ENCODE results near the gene HOXB1.
"Not testable (repeated sequence)": the region's sequence is repeated elsewhere in the genome, so short reads cannot be mapped to it uniquely, and the experiment has no call there.

Gene HOXB1

DNA sequence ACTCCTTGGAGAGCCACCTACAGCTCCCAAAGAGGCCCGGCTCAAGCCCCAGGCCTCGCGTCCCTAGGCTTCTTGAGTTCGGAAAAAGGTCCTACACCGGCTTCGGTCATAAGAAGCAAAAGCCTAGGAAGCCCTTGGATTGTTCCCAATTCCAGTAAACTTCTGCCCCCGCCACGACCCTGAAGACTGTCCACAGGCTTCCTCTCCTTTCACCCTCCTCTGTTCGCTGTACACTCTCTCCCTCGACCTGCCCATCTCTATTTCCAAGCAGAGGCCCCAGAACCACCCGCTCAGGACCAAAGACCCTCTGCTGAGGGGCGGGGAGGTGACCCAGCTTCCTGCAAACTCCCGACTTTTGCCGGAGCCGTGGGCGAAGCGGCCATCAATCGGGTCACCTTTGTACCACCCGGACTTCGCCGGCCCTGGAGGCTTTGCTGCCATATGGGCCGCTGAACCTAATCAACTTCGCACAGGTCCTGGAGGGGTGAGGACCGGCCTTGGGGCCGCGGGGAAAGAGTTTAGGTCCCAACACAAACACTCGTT is 11.4 kb upstream of the HOXB1 start:
- peak; percentile 23 for DNase-seq

DNA sequence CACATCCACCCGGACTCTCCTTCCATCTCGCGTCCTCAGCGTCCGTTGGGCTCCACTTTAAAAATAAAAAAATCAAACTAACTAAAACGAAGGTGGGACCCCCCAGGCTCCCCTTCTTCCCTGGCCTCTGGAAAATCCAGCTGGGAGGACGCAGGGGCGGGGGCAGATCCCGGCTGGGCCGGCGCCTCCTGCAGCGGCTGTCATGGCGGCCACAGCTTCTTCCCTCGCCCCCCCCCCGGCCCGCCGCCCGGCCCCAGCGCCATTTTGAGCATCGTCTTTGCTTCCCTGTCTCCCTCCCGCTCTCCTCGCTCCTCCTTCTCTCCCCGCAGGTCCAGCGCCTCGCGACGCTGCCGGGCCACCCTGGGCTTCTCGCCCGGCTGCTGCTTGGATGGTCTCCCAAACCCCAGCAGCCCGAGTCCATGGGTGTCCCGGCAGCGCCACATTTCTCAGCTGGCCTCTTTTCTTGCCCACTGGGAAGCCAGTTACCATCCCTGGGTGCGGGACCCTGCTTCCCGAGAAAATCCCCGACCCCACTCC is 10.8 kb upstream of the HOXB1 start:
- peak; percentile 42 for DNase-seq

DNA sequence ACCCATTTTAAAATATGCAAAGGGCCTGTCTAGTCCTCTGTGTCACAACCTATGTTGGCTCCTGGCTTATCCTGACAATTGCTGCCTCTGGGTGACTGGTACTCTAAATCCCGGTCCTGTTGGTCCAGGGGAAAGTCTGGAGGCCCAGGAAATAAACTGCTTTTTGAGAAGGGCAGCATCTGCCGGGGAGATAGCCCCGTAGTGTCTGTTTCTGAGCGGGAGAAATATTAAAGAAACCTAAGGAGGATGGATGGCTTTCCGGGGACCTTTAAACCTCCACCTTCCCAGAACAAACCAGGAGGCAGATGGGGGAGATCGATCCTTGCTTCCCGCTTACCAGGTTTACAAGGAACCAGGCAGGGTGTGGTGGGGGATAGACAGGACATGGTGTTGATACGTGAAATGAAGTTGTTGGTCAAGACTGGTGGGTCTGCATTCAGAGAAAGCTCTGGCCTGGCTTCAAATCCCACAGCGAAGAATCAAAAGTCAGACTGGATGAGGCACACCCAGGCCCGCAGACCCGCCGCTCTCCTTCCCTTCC is 10.3 kb upstream of the HOXB1 start:
- peak; percentile 16 for DNase-seq

DNA sequence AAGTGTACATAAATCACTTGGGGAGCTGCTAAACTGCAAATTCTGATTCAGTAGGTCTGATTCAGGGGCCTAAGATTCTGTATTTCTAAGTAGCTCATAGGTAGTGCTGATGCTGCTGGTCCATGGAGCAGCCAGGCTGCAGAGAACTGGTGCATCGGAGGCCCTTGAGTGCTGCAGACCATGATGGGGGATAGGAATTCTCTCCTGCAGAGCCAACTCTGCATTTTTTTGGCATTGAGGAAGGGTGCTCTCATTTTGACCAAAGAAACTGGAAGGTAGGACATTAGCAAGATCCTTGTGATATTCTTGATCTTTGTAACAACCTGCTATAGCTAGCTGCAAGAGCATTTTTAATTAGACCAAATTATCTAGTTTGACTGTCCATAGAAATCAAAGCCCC is 9.4 kb upstream of the HOXB1 start:
- no peak for DNase-seq

DNA sequence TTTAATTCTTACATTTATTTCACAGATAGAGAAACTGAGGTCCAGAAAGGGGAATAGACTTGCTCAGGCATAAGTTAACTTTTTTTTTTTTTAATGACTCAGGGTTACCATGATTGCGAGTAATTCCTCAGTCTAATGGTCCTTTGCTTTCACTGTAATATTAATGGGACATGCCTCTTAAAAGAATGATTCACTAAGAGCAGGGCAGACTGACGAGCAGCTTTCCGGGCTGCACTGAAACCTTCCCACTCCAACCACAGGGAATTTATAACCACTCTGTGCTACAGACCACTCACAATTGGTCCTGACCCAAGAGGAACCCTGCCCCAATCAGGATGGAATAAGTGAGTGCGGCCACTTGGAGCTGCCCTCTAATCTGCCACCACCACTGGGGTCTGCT is 8.4 kb upstream of the HOXB1 start:
- DNase-seq: no peak

DNA sequence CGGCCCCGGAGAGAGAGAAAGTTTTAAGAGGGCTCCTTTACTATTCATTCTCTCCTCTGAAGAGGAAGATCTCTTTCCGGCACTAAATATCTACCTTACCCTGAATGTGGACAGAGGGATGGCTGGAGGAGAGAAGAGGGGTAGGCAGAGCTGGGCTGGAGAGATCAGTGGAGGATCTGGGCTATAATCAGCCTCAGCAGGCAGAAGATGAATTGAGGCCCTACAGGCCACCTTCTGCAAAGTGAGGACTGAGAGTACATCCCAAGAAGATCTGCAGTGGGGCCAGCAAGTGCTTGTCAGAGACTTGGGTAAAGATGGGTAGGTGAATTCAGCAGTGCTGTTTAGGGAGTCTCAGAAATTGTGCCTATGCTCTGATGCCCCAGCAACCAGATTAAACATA is 6.5 kb upstream of the HOXB1 start:
- DNase-seq: no peak

DNA sequence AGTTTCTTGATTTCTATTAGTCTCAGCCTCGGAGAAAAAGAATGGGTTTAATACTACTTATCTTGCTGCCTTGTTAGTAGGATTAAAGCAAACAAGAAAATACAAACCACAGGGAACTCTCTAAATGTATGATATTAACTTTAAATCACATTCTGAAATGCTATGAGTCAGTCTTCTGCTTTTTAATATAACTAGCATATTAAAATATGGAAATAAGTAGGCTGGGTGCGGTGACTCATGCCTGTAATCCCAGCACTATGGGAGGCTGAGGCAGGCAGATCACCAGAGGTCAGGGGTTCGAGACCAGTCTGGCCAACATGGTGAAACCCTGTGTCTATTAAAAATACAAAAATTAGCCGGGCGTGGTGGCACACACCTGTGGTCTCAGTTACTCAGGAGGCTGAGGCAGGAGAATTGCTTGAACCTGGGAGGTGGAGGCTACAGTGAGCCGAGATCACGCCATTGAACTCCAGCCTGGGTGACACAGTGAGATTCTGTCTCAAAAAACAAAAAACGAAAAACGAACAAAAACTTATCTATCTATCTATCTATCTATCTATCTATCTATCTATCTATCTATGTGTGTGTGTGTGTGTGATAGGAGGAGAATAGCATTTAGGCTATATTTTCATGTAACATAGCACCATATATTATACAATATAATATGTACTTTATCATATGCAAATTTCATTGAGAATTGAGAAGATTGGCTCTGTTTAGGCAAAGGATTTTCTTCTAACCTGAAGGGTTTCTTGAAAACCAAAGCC is 5.2 kb upstream of the HOXB1 start:
- DNase-seq: not testable (repeated sequence)

DNA sequence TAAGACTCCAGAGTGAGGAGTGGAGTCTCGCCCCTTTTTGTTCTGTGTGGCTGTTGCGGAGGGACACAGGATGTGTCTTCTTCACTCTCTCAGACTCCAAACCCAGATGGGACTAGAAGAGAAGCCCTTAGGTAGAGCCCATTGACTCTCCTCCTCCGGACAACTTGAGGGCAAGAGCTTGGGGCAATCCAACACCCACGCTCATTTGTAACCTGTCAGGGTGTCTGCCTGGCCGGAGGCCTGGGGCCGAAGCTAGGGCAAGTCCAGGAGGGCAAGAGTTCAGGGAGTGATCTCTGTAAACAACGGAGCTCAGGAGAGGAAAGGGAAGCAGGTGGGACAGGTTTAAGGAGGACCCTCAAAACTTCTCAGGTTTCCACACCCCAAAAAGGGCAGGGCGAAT is 1.4 kb upstream of the HOXB1 start:
- DNase-seq: no peak

DNA sequence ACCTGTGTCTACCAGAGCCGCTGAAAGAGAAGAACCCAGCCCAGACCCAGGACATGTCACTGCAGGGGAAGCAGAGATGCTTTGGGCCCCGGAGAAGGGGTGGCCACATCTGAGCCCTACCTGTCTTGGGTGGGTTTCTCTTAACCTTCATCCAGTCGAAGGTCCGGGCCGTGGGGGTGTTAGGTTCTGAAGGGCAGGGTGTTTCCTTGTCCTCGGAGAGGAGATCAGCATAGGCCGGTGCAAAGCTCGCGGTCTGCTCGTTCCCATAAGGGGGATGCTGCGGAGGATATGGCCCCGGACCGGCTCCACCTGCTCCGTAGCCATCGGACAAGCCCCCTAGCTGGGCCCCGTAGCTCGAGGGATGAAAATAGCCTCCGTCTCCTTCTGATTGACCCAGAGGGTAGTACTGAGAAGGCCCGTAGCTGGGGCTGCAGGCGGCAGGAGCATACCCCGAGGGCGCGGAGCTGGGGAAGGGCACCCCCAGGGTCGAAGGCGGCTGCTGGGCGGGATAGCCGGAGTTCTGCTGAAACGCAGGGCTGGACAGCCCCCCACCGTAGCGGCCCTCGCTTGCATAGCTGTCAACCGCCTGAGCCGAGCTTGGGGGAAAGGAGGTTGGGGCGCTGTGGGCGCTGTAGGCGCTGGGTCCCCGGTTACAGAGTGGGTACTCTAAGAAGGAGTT is 464 bp downstream of the HOXB1 start:
- DNase-seq: no peak

DNA sequence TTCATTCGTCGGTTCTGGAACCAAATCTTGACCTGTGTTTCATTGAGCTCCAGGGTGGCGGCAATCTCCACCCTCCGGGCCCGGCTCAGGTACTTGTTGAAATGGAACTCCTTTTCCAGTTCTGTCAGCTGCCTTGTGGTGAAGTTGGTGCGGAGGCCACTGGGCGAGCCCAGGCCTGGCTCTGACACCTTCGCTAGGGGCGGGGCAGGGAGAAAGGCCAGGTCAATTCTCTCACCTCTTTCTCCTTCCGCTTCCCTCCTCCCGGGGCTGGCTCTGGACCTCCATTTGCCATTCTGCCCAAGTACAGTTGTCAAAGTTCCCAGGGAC is 1.2 kb downstream of the HOXB1 start:
- DNase-seq: no peak

DNA sequence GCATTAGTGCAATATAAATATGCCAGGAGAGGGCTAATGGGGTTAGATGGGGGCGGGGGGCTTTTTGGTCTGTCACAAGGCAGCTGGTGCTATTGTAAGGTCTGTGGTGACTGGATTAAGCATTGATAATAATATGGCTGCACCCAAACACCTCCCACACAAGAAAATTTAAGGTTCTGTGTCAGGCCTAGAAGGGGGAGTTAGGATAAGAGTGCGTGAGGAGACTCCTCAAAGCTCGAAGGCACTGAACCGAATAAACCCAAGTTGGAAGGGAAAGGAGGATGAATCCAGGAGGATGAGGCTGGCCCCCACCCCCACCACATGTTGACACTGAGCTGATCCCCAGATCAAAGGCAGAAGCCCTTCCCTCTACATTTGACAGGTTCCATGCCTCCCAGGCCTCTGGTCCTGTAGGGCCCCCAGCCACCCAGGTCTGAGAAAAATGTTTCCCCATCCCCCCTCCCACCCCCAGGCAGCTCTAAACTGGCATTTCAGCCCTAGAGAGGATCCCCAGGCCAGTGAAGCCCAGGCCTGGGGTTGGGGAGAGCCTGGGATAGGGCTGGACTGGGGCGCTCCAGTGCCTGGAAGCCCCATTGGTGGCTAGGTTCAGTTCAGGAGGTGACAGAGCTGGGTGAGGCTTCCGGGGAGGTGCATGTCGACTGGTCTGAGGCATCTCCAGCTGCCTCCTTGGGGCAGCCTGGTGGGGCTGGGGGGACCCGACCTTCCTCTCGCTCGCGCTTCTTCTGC is 1.7 kb downstream of the HOXB1 start:
- DNase-seq: no peak

DNA sequence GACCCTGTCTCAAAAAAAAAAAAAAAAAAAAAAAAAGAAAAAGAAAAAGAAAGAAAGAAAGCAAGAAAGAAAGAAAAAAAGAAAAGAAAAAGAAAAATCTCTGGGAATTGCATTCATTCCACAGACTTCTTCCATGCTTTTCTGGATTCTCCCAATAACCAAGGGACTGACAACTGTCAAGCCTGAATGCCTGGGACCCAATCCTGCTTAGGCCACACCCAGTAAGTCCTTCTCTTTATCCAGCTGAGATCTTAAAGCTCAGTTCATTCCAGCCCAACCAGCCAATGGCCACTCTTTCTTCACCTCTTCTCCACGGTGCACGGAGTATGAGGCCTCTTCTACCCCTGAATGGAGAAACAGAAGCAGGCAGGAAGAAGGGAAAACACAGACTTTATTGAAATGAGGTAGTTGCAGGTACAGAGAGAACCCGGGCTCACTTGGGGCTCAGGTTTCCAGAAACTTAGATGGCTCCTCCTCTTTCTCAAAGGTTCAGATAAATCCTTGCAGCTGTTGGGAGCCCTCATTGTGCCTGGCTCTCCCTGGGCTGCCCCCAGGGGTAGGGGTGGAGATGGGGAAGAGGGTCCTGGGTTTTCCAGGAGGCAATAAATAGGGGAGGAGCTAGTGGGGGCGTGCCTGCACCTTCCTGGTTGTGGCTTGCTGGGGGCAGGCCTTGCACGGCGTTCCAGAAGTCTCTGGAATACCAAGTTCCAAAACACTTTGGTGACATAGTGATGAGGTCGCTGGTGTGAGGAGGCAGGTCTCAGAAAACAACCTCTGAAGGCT is 2.5 kb downstream of the HOXB1 start:
- no peak for DNase-seq

DNA sequence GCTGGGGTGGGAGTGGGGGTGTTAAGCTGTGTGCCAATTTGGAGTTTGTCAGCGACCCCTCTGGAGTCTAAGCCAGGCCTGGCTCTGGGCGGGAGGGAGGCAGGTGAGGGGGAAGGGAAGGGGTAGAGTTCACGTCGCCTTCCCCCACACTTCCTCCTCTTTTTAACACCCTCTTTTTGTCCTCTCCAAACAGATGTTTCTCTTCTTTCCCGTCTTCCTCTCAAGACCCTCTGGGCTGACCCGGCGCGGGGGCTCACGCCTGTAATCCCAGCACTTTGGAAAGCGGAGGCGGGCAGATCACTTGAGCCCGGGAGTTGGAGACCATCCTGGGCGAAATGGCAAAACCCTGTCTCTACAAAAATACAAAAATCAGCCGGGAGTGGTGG is 3.3 kb downstream of the HOXB1 start:
- no peak for DNase-seq

DNA sequence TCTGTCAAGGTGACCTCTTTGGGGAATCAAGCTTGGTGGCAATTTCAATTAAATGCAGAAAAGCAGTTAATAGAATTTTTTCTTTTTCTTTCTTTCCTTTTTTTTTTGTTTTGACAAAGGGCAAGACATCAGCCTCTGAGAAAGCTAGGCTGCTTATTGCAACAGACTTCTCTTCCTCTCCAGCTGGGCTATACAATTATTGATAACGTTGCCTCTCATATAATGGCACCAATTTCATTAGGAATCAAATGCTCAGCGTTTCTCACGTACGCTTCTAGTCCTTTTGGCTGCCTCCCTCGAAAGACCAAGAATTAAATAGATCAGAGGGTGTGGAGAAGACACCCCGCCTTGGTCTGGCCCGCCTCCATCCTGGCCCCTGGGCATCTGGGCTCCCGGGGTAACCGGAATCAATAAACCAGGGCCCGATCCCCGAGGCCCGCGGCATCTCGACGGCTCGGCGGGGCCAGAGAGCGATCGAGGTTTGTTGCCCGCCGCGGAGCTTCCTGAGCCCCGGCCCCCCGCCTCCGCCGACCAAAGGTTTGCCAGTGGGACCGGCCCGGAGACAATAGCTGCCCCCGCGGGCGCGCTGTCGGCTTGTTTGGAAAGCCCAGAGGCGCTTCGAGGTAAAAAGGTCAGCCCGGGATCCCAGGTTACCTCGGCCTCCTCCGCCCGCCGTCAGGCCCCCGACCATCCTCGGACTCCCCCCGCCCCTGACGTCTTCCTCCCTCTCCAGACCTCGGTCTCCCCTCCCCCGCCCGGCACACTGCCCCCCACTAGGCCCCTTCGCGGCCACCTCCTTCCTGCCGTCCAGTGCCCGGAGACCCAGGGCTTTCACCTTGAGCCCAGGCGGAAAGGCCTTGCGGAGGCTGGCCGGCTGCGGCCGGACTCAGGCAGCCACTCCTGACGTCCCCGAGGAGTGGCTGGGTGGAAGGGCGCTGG is 3.9 kb downstream of the HOXB1 start:
- DNase-seq: peak; percentile 43

DNA sequence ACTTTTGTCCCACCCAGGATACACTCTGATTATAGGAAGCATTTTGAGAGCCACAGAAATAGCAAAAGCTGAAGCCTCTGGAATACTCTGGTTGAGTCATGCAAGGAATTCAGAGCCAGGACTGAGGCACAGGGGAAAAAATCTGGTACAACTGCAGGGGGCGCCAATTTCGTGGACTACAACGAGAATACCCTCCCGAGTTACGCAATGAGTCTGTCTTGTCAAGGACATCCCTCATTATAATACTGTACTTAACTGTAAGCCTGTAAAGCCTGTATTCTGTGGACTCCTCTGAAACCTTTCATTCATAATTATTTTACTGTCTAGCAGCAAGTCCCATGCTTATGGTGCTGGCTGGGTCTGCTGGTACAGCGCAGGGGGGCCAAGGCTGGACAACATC is 7.8 kb downstream of the HOXB1 start:
- no peak for DNase-seq

DNA sequence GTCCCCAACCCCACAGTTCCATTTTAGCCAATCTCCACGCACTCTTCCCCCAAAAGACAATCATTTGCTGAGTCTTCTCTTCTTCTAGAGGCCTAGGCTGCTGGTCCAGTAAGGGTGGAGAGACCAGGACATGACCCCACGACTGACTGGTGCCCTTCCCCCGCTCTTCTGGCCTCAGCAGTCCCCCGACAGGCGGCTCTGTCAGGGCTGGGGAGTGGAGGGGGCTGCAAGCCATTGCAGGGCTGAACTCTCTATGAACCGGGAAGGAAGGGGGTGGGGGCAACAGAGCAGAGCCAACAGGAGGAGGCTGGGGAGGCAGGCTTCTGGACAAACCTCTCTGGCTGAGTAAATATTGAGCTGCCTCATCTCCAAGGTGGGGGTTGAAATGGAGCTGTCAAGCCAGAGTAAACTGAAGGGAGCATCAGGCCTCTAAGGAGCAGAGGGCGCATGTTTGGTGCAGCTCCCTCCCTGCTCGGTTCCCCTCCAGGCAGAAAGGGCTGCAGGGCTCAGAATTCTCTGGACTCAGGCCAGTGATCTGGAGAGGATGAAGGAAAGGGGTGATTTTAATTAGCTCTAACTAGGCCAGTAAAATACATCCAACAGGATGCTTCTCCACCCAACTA is 8.7 kb downstream of the HOXB1 start:
- peak; percentile 67 for DNase-seq

DNA sequence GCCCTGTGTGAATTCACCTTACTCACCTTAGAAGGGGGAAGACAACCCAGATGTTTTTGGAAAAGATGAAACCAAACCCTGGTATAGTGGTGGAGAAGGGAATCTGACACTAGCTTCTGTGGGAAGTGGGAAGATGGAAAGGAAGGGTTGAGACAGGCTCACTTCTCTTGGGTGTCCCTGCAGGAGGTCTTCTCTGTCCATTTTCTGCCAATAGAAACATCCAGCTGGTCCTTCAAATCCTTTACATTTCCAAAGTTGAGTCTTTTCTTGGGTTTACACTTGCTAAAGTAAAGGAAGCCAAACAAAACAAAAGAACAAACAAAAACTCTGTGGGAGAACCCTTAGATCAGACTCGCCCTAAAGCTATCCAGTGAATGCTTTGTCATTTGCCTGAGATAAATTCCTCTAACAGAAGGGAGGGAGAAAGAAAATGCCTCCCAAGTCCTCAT is 10.2 kb downstream of the HOXB1 start:
- no peak for DNase-seq

DNA sequence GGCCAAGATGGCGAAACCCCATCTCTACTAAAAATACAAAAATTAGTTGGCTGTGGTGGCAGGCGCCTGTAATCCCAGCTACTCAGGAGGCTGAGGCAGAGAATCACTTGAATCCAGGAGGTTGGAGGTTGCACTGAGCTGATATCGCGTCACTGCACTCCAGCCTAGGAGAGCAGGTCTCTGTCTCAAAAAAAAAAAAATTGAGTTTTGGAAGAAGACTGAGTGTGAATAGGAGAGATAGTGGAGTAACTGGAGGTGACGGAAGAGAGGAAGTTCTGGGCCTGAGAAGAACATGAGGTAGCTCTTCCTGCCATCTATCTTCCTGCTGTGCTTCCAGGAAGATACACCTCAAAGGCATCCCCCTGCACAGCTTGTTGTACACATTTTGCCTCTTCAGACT is 11.4 kb downstream of the HOXB1 start:
- DNase-seq: no peak

DNA sequence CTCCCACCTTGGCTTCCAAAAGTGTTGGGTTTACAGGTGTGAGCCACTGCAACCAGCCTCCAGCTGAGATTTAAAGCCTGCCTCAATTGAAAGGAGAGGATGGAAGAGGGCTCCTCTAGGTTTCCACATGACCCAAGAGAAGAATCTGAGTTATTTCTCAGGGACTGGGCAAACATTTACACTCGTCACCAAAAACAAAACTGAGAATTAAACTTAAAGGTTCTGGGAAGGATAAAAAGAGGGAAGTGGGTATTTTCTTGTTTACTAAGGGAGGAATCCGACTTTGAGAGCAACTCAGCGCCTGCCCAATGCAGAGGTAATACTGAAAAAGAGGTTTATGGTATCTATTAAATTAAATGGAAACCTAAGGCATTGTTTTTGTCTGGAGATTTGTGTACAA is 13.3 kb downstream of the HOXB1 start:
- DNase-seq: no peak
